ENCODE data around the gene SLIT3.

The SLIT3 gene

GRCh38 chr5:168681556-168682183, 619.3 kb downstream of the SLIT3 start:
- Histone ChIP-seq H3K27me3 (ENCODE audit: insufficient read depth, low read length, poor library complexity, severe bottlenecking) (no peaks in the 10 kb centered on the region), H3K9me2 (replicated peaks; ENCODE audit: low read depth, low read length) (no peaks in the 10 kb centered on the region), H3F3A (ENCODE audit: low read depth) (no peaks in the 10 kb centered on the region), H3K4me2 (ENCODE audit: low read depth, low read length, poor library complexity, severe bottlenecking) (no peak overlapping the region), H3K4me3 (ENCODE audit: low read length, poor library complexity, severe bottlenecking) (no peak overlapping the region), H3K4me1 (ENCODE audit: insufficient read depth, low read length, poor library complexity, severe bottlenecking) (no peaks in the 10 kb centered on the region), H4K20me1 (ENCODE audit: insufficient read depth, low read length, poor library complexity, severe bottlenecking) (no peaks in the 10 kb centered on the region), H3K79me2 (ENCODE audit: insufficient read depth, low read length) (no peaks in the 10 kb centered on the region), H3K9me3 (ENCODE audit: insufficient read depth, low read depth, low read length) (no peaks in the 10 kb centered on the region), H3K9ac (ENCODE audit: low read depth, low read length, poor library complexity, severe bottlenecking) (no peak overlapping the region), H3K36me3 (ENCODE audit: insufficient read depth, low read length) (no peaks in the 10 kb centered on the region), H2AFZ (ENCODE audit: low read length) (no peak overlapping the region)
- TF ChIP-seq CTCF (conservative IDR thresholded peaks at IDR 0.05; ENCODE audit: low read length) (no peak), EZH2phosphoT487 (IDR thresholded peaks at IDR 0.05; ENCODE audit: borderline replicate concordance) (no peak)

DNA sequence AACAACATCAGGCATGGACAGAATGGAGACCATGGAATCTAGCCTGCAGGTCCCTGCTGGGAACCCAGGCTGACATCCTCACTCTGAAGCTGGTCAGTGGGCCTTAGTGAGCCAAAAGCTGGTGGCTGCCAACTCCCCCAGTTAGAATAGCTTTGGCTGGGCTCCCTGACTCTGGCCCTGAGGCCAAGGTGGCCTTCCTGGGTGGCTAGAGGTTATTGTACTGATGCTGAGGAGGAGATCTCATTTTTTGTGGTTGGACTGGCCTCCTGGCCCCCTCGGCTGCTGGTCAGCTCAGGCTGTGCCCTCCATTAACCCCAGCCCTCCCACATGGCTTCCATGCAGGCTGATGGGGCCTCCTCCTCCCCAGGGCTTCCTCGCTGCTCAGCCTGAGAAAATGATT, 620.5 kb downstream of the SLIT3 start:
- Histone ChIP-seq H4K20me1 (ENCODE audit: insufficient read depth, low read length, poor library complexity, severe bottlenecking) (no peaks in the 10 kb centered on the region), H3K4me3 (ENCODE audit: low read length, poor library complexity, severe bottlenecking) (no peak overlapping the region), H3K79me2 (ENCODE audit: insufficient read depth, low read length) (no peaks in the 10 kb centered on the region), H3K4me2 (ENCODE audit: low read depth, low read length, poor library complexity, severe bottlenecking) (no peak overlapping the region), H3F3A (ENCODE audit: low read depth) (no peaks in the 10 kb centered on the region), H3K9ac (ENCODE audit: low read depth, low read length, poor library complexity, severe bottlenecking) (no peak overlapping the region), H3K27me3 (ENCODE audit: insufficient read depth, low read length, poor library complexity, severe bottlenecking) (no peaks in the 10 kb centered on the region), H3K36me3 (ENCODE audit: insufficient read depth, low read length) (no peaks in the 10 kb centered on the region), H3K4me1 (ENCODE audit: insufficient read depth, low read length, poor library complexity, severe bottlenecking) (no peaks in the 10 kb centered on the region), H3K9me3 (ENCODE audit: insufficient read depth, low read depth, low read length) (no peaks in the 10 kb centered on the region), H2AFZ (ENCODE audit: low read length) (no peak overlapping the region), H3K9me2 (replicated peaks; ENCODE audit: low read depth, low read length) (no peaks in the 10 kb centered on the region)
- no peak for TF ChIP-seq EZH2phosphoT487 (IDR thresholded peaks at IDR 0.05; ENCODE audit: borderline replicate concordance)
- TF ChIP-seq CTCF (conservative IDR thresholded peaks at IDR 0.05; ENCODE audit: low read length), result no peak

DNA sequence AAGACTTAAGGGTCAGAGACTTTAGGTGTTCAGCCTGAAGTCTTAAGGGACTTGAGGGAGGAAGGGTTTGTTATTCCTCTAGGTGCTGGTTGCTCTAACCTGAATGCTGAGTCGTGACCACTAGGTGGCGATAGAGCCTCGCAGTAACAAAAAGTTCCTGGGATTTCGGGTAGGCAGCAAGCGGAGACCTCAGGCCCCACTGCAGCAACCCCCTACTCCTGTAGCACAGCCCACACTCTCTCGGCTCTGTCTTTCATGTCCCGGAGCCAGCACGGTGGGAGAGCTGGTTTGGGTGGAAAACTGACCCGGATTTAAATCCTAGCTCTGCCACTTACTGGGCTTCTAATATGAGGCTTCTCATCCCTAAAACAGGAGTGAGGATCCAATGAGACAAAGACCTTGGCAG, 621.4 kb downstream of the SLIT3 start:
- H3K4me2 ChIP-seq (ENCODE audit: low read depth, low read length, poor library complexity, severe bottlenecking), result no peak overlapping the region
- no peaks in the 10 kb centered on the region for H4K20me1 ChIP-seq (ENCODE audit: insufficient read depth, low read length, poor library complexity, severe bottlenecking)
- H3K9ac ChIP-seq (ENCODE audit: low read depth, low read length, poor library complexity, severe bottlenecking), result no peak overlapping the region

More for the DNA sequence above, 621.4 kb downstream of the SLIT3 start:
- H3K27me3 ChIP-seq (ENCODE audit: insufficient read depth, low read length, poor library complexity, severe bottlenecking), result no peaks in the 10 kb centered on the region
- TF ChIP-seq CTCF (conservative IDR thresholded peaks at IDR 0.05; ENCODE audit: low read length) (peak; percentile 77), EZH2phosphoT487 (IDR thresholded peaks at IDR 0.05; ENCODE audit: borderline replicate concordance) (no peak)
- H3F3A ChIP-seq (ENCODE audit: low read depth), result no peaks in the 10 kb centered on the region
- no peaks in the 10 kb centered on the region for H3K9me2 ChIP-seq (replicated peaks; ENCODE audit: low read depth, low read length)
- no peaks in the 10 kb centered on the region for H3K4me1 ChIP-seq (ENCODE audit: insufficient read depth, low read length, poor library complexity, severe bottlenecking)
- no peak overlapping the region for H3K4me3 ChIP-seq (ENCODE audit: low read length, poor library complexity, severe bottlenecking)
- H3K36me3 ChIP-seq (ENCODE audit: insufficient read depth, low read length), result no peaks in the 10 kb centered on the region
- H2AFZ ChIP-seq (ENCODE audit: low read length), result no peak overlapping the region
- H3K79me2 ChIP-seq (ENCODE audit: insufficient read depth, low read length), result no peaks in the 10 kb centered on the region
- H3K9me3 ChIP-seq (ENCODE audit: insufficient read depth, low read depth, low read length), result no peaks in the 10 kb centered on the region

Measured in Loucy (cell line).